ENCODE data around the gene PKNOX2.

Gene PKNOX2

DNA sequence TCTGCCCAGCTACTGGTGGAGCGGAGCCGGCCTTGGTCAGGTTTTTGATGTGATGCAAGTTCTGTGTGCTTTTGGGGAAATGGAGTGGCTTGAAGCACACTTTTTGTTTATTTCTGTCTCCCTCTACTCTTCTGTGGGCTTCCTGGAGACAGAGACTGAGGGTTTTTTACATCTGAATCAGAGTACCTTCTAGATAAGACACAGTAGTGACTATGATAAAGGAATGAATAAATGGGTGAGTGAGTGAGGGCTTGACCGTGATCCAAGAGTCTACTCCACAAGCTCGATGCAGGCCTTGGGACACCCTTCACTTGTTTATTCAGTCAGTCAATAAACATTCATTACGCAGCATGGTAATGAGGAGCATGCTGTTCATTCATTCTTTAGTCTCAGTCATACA is 125.7 kb downstream of the PKNOX2 start:
- TF ChIP-seq CTCF (IDR thresholded peaks at IDR 0.05; ENCODE audit: insufficient read depth, low read length, missing control alignments), result no peak
- no peak for DNase-seq (ENCODE audit: low read depth, low spot score)
- POLR2A ChIA-PET, result no interaction called here
- CTCF ChIA-PET, result interaction anchor here (1.1 kb wide), 1 partner anchor 199 kb away, joined by 3 read pairs; no protein-coding TSS in a partner anchor
- H3K4me3 ChIP-seq (ENCODE audit: low read depth, low read length), result no peak overlapping the region

- POLR2A ChIA-PET, result interaction anchor here (0.5 kb wide), 1 partner anchor 64 kb away, joined by 3 read pairs; no protein-coding TSS in a partner anchor
- CTCF ChIA-PET, result no interaction called here
- H3K4me3 ChIP-seq (ENCODE audit: low read depth, low read length), result no peak overlapping the region
- TF ChIP-seq CTCF (IDR thresholded peaks at IDR 0.05; ENCODE audit: insufficient read depth, low read length, missing control alignments), result no peak
- no peak for DNase-seq (ENCODE audit: low read depth, low spot score)
Measured at GRCh38 chr11:125292100-125292499, 127.5 kb downstream of the PKNOX2 start.

- no peak for DNase-seq (ENCODE audit: low read depth, low spot score)
- POLR2A ChIA-PET, result no interaction called here
- TF ChIP-seq CTCF (IDR thresholded peaks at IDR 0.05; ENCODE audit: insufficient read depth, low read length, missing control alignments), result no peak
- CTCF ChIA-PET, result interaction anchor here (1.0 kb wide), 1 partner anchor 53 kb away, joined by 3 read pairs; no protein-coding TSS in a partner anchor
- H3K4me3 ChIP-seq (ENCODE audit: low read depth, low read length), result no peak overlapping the region
Measured at GRCh38 chr11:125293596-125293995, 129.0 kb downstream of the PKNOX2 start.

DNA sequence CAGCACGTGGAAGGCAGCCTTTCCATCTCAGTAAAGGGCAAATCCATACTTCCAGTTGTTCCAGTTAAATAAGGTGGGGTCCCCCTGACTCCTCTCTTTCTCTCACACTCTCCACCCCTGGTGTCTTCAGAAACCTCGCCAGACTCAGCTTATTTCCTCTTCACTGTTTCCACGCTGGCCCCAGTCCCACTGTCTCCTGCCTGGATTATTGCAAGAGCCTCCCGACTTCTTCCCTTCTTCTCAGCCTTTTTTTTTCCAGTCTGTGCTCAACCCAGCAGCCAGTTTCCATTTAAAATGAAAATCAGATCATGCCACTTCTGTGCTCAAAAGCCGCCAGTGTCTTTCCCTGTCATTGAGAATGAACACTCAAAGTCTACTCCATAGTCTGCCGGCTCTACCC is 131.4 kb downstream of the PKNOX2 start:
- DNase-seq (ENCODE audit: low read depth, low spot score), result no peak
- CTCF ChIA-PET, result no interaction called here
- POLR2A ChIA-PET, result no interaction called here
- H3K4me3 ChIP-seq (ENCODE audit: low read depth, low read length), result no peak overlapping the region
- no peak for TF ChIP-seq CTCF (IDR thresholded peaks at IDR 0.05; ENCODE audit: insufficient read depth, low read length, missing control alignments)

DNA sequence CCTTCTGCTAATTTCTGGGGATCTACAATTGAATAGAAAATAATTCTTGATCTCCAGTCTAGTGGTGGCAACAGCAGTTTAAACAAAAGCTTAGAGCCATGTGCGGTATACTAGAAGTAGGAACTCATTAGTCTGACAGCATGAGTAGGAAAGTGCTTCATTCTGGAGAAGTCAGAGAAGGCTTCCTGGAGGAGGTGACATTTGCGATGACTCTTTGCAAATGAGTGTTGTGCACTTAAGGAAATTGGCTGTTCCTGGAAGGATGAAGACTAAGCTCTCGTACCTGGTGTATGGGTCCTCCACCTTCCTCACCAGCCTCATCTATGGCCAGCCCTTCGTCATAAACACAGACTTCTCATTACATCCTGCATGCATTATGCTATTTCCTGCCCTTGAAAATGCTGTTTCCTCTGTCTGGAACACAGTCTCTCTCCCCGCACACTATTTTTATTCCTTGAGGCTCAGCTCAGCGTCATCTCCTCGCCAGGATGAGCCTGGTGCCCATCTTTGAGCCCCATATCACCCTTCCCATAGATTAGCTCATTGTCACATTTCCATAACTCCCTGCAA is 132.9 kb downstream of the PKNOX2 start:
- CTCF ChIA-PET, result no interaction called here
- DNase-seq (ENCODE audit: low read depth, low spot score), result no peak
- no peak for TF ChIP-seq CTCF (IDR thresholded peaks at IDR 0.05; ENCODE audit: insufficient read depth, low read length, missing control alignments)
- H3K4me3 ChIP-seq (ENCODE audit: low read depth, low read length), result no peak overlapping the region
- POLR2A ChIA-PET, result no interaction called here

DNA sequence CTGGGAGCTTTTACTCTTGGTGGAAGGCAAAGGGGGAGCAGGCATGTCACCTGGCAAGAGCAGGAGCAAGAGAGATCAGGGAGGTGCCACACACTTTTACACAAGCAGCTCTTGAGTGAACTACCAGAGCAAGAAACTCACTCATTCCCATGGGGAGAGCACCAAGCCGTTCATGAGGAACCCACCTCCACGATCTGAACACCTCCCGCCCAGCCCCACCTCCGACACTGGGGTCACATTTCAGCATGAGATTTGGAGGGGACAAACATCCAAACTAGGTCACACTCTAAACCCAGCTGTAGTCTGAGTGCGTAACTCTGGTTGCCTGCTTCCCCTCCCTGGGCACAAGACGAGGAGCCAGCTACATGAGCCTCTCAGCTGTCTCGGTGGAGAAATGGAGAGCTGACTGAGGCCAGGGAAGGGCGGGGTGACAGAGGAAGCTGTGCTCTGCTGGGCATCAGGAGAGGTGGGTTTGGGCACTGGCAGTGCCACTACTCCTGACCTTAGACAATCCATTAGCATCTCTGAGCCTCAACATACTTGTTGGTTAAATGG is 134.6 kb downstream of the PKNOX2 start:
- no peak overlapping the region for H3K4me3 ChIP-seq (ENCODE audit: low read depth, low read length)
- TF ChIP-seq CTCF (IDR thresholded peaks at IDR 0.05; ENCODE audit: insufficient read depth, low read length, missing control alignments), result no peak
- ChIA-PET CTCF (interaction anchor here (1.1 kb wide), 1 partner anchor 47 kb away, joined by 3 read pairs; no protein-coding TSS in a partner anchor), POLR2A (no interaction called here)
- DNase-seq (ENCODE audit: low read depth, low spot score), result no peak
